Activated CD8-positive, alpha-beta T cell treated with anti-CD3 and anti-CD28 coated beads, Interleukin-2, amount 10 ng/mL, durations not matched to agents 7 days and 5 days (primary cell): Measurements from ENCODE around the gene SLC7A5. TPM values are rescaled to one million over a fixed set of nuclear protein-coding genes. Genes with fewer than 3 reads are reported as not detected.
"Not testable (repeated sequence)": the region's sequence is repeated elsewhere in the genome, so short reads cannot be mapped to it uniquely, and the experiment has no call there.

Source experiments
- ATAC-seq: fragments of 150-1000 bp; cut with Tn5 transposase; one replicate; pipeline ENCODE4 v1.10.0; 2021; ENCODE audit warnings: moderate library complexity
- CTCF ChIA-PET: fragments of 350-600 bp; sonication (Branson Sonifier 250); formaldehyde crosslinking; loops from one replicate; lab custom pipeline; 2021; ENCODE audit warnings: antibody characterized with exemption; lab: Charles Lee
- POLR2A ChIA-PET: fragments of 350-600 bp; sonication (Branson Sonifier 250); formaldehyde crosslinking; loops from one replicate; lab custom pipeline; 2021; ENCODE audit warnings: antibody characterized with exemption; lab: Charles Lee
- DNase-seq: peaks from one replicate; pipeline ENCODE4 v3.0.0-alpha.2; 2020
- H3K27ac Mint-ChIP-seq: one replicate; pipeline ENCODE4 v1.8.0; 2021; ENCODE audit warnings: mild to moderate bottlenecking, mixed read lengths
- H3K27me3 Mint-ChIP-seq: one replicate; pipeline ENCODE4 v1.8.0; 2021; ENCODE audit warnings: low read depth, mixed read lengths
- H3K36me3 Mint-ChIP-seq: one replicate; pipeline ENCODE4 v1.8.0; 2021; ENCODE audit warnings: low read depth, mixed read lengths
- H3K4me1 Mint-ChIP-seq: one replicate; pipeline ENCODE4 v1.8.0; 2021; ENCODE audit warnings: low read depth, mixed read lengths
- H3K4me3 Mint-ChIP-seq: one replicate; pipeline ENCODE4 v1.8.0; 2021; ENCODE audit warnings: mild to moderate bottlenecking, mixed read lengths
- H3K9me3 Mint-ChIP-seq: one replicate; pipeline ENCODE4 v1.8.0; 2022; ENCODE audit warnings: mixed read lengths; ENCODE audit not compliant: insufficient read depth
- total RNA-seq, 2 experiments: library from RNA; stranded (reverse); gene quantifications; one replicate each; pipeline ENCODE4 v1.2.3, GENCODE V29; 2021

The SLC7A5 gene
- total RNA-seq, 2 experiments from 2014 or later: 114 to 118 TPM

DNA sequence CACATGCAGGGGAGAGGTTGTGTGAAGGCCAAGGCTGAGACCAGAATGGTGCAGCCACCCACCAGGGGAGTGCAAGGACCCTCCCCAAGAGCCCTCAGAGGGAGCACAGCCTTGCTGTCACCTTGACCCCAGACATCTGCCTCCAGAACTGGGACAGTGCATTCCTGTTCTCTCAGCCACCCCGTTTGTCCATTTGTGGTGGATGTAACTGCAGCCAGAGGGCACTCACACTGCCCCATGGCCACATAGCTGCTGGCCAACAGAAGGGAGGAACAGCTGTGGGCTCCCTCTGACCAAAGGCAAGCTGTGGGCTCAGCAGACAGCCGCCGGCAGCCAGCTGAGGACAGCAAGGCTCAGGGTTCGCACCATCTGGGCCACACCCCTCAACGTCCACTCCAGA, 53.7 kb downstream of the SLC7A5 start:
- ChIA-PET CTCF (interaction anchor here (1.0 to 1.1 kb wide), 2 partner anchors 10 to 56 kb away, joined by 4 read pairs; no protein-coding TSS in a partner anchor), POLR2A (interaction anchor here (1.1 kb wide), 1 partner anchor 50 kb away, joined by 3 read pairs; the partner anchor contains the start of gene KLHDC4)
- Mint-ChIP-seq H3K27me3 (peaks cover 5% of the 10 kb centered on the region), H3K4me1 (peaks cover 10% of the 10 kb centered on the region), H3K9me3 (peaks cover 10% of the 10 kb centered on the region), H3K27ac (no peak overlapping the region), H3K4me3 (no peak overlapping the region), H3K36me3 (no peaks in the 10 kb centered on the region)
- DNase-seq (no peak), ATAC-seq (no peak)

DNA sequence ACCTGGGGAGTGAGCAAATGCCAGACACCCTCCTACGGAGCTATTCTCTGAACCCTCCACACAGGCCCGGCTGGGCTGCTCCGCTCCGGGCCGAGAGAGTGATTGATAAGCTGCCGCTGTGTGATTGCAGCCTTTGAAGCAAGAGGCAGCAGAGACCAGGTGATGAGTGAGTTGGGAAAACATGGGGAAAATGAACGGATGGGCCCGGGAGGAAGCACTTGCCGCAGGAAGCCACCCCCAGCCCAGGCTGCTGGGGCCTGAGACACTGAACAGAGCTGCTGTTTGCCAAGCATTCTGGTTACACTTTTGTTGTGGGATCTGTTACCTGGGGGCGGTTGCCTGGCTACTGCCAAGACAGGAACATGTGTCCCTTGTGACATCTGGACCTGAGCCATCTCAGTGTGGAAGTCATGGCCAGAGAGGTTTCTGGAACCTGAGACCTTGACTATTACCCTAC, 57.1 kb downstream of the SLC7A5 start:
- peaks cover 30% of the 10 kb centered on the region for H3K4me1 Mint-ChIP-seq
- CTCF ChIA-PET: interaction anchor here (3.9 kb wide), 1 partner anchor 33 kb away, joined by 13 read pairs; no protein-coding TSS in a partner anchor
- no peaks in the 10 kb centered on the region for H3K36me3 Mint-ChIP-seq
- H3K9me3 Mint-ChIP-seq: peaks cover 9% of the 10 kb centered on the region
- DNase-seq: no peak
- POLR2A ChIA-PET: no interaction called here
- no peak for ATAC-seq
- peaks cover 5% of the 10 kb centered on the region for H3K27me3 Mint-ChIP-seq
- no peak overlapping the region for H3K27ac Mint-ChIP-seq
- no peak overlapping the region for H3K4me3 Mint-ChIP-seq

- POLR2A ChIA-PET, H3K9me3 Mint-ChIP-seq, H3K27ac Mint-ChIP-seq, H3K27me3 Mint-ChIP-seq, H3K4me3 Mint-ChIP-seq, ATAC-seq, H3K36me3 Mint-ChIP-seq, DNase-seq: not testable (repeated sequence)
- H3K4me1 Mint-ChIP-seq: peaks cover 34% of the 10 kb centered on the region
- CTCF ChIA-PET: interaction anchor here (3.9 kb wide), 1 partner anchor 32 kb away, joined by 13 read pairs; no protein-coding TSS in a partner anchor
Measured at GRCh38 chr16:87811454-87811853, 57.9 kb downstream of the SLC7A5 start.

DNA sequence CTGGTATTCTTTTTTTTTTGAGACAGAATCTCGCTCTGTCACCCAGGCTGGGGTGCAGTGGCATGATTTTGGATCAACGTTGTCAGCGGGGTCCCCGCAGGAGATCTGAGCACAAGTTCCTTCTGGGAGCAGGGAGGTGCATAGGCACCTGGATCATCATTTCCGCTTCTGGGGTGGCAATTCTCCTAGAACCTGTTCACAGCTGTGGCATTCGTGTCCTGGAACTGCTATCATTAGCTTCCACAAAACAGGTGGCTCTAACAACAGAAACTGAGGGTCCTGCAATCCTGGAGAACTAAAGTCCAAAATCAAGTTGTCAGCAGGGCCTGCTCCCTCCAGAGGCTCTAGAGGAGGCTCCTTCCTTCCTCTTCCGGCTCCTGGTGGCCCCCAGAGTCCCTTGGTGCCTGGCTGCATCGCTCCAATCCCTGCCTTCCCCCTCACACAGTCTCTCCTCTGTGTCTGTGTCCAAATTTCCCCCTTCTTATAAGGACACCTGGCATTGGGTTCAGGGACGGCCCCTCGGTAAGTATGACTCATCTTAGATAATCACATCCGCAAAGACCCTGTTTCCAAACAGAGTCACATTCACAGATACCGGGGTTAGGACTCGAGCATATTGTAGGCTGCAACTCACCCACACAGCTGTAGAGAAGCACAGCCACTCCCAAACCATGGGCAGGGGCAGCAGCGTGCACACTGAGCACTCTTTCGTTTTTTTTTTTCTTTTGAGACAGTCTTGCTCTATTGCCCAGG, 60.0 kb downstream of the SLC7A5 start:
- DNase-seq (peak; percentile 25), ATAC-seq (peak; percentile 12)
- H3K36me3 Mint-ChIP-seq: no peaks in the 10 kb centered on the region
- ChIA-PET CTCF (interaction anchor here (1.0 to 1.1 kb wide), 2 partner anchors 17 to 31 kb away, joined by 3 read pairs; no protein-coding TSS in a partner anchor), POLR2A (no interaction called here)
- H3K27ac Mint-ChIP-seq: peak overlapping the region; percentile 10
- no peak overlapping the region for H3K4me3 Mint-ChIP-seq
- peaks cover 41% of the 10 kb centered on the region for H3K4me1 Mint-ChIP-seq
- H3K9me3 Mint-ChIP-seq: no peaks in the 10 kb centered on the region
- peaks cover 5% of the 10 kb centered on the region for H3K27me3 Mint-ChIP-seq

GRCh38 chr16:87808108-87808507, 61.2 kb downstream of the SLC7A5 start:
- ChIA-PET POLR2A (interaction anchor here (3.7 kb wide), 1 partner anchor 29 kb away, joined by 20 read pairs; no protein-coding TSS in a partner anchor), CTCF (interaction anchor here (1.1 to 3.2 kb wide), 4 partner anchors 28 to 63 kb away, joined by 3 to 47 read pairs (median 12); no protein-coding TSS in a partner anchor)
- no peak overlapping the region for H3K27ac Mint-ChIP-seq
- ATAC-seq (no peak), DNase-seq (no peak)
- peaks cover 5% of the 10 kb centered on the region for H3K27me3 Mint-ChIP-seq
- no peaks in the 10 kb centered on the region for H3K36me3 Mint-ChIP-seq
- H3K4me1 Mint-ChIP-seq: peaks cover 43% of the 10 kb centered on the region
- H3K4me3 Mint-ChIP-seq: no peak overlapping the region
- H3K9me3 Mint-ChIP-seq: no peaks in the 10 kb centered on the region

DNA sequence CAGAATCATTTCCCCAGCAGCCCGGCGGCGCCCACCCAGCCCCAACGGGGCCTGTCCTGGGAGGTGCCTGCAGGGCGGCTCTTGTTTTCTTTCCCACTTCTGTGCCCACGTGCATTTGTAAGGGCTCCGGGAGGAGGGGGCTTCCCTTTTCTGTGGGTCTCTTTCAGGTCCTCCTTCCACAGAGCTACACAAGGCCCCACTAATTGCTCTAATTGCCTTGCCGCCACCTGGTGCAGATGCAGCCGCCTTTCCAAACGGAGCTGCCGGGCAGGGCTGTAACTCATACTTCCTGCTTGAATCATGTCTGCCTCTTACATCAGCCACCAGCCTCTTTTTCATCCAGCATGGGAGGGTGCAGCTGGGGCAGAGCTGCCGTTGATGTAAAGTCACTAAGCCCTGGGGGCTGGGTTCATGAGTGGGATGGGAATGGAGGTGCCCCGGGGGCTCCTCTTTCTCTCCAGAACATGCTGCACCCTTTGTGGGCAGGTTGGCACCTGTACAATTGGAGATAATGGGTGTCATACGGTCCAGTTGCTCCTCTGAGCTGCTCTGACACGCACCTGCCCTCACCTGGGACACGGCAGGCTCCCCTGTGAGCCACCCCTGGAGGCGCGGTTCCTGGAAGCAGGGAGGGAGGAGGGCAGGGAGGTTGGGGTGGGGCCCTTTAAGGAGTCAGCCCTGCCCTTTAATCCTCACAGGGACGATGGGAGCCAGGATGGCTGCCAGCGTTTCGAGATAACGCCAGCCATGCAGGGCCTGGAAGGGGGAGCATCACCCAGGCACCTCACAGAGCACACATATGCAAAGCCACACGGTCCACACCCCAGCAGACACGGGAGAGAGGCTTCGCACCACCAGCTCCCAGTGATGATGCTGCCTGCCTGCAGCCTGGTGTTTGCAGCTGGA, 62.4 kb downstream of the SLC7A5 start:
- Mint-ChIP-seq H3K4me1 (peaks cover 46% of the 10 kb centered on the region), H3K4me3 (peak overlapping the region; percentile 86), H3K9me3 (no peaks in the 10 kb centered on the region), H3K27me3 (peaks cover 5% of the 10 kb centered on the region), H3K27ac (peak overlapping the region; percentile 98), H3K36me3 (no peaks in the 10 kb centered on the region)
- ChIA-PET CTCF (interaction anchor here (0.6 to 3.2 kb wide), 5 partner anchors 20 to 64 kb away, joined by 3 to 47 read pairs (median 12); no protein-coding TSS in a partner anchor), POLR2A (interaction anchor here (0.6 to 3.7 kb wide), 6 partner anchors 14 to 64 kb away, joined by 3 to 20 read pairs (median 3); no protein-coding TSS in a partner anchor)
- peak; percentile 67 for DNase-seq
- ATAC-seq: peak; percentile 83

DNA sequence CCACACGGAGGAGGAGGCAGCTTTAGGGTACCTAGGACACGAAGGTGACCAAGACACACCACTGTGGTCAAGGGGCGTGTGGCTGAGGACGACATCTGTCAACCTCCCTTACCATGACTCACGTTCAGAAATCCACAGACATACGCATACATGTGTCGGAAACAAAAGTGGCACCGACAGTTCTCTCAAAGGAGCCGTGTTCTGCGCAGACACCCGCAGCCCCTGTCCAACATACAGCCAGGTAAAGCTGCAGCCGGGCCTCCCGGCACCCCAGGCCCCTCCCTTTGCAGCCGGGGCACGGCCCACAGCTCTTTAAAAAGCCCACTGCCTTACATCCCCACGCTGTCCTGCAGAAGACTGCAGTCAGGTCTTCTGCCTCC, 63.1 kb downstream of the SLC7A5 start:
- Mint-ChIP-seq H3K4me1 (peaks cover 43% of the 10 kb centered on the region), H3K9me3 (no peaks in the 10 kb centered on the region), H3K36me3 (no peaks in the 10 kb centered on the region), H3K27ac (peak overlapping the region; percentile 98), H3K4me3 (peak overlapping the region; percentile 86), H3K27me3 (peaks cover 2% of the 10 kb centered on the region)
- peak; percentile 44 for DNase-seq
- peak; percentile 57 for ATAC-seq
- ChIA-PET POLR2A (interaction anchor here (0.9 to 3.7 kb wide), 4 partner anchors 14 to 62 kb away, joined by 3 to 20 read pairs (median 4); no protein-coding TSS in a partner anchor), CTCF (interaction anchor here (0.9 to 3.2 kb wide), 5 partner anchors 10 to 65 kb away, joined by 3 to 47 read pairs (median 12); no protein-coding TSS in a partner anchor)

DNA sequence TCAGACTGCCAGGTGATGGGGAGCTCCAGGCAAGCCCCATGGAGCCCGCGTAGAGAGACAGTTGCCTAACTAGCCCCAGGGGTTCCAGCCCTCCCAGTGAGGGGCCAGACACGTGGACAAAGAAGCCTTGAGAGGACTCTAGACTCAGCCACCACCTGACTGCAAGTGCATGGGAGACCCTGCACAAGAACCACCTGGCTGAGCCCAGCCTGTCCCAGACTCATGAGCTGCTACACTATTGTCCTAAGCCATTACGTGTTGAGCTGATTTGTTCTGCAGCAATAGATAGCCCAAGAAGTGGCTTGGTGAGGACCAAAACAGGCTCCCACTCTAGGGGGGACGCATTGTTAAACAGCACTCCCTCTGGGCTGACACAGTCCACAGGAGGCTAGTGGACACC, 65.9 kb downstream of the SLC7A5 start:
- H3K4me1 Mint-ChIP-seq: peaks cover 28% of the 10 kb centered on the region
- no peaks in the 10 kb centered on the region for H3K36me3 Mint-ChIP-seq
- DNase-seq (no peak), ATAC-seq (no peak)
- no peak overlapping the region for H3K4me3 Mint-ChIP-seq
- no peaks in the 10 kb centered on the region for H3K27me3 Mint-ChIP-seq
- ChIA-PET CTCF (interaction anchor here (1.2 to 1.7 kb wide), 2 partner anchors 24 to 68 kb away, joined by 3 to 5 read pairs; no protein-coding TSS in a partner anchor), POLR2A (interaction anchor here (1.0 kb wide), 1 partner anchor 23 kb away, joined by 4 read pairs; no protein-coding TSS in a partner anchor)
- H3K9me3 Mint-ChIP-seq: no peaks in the 10 kb centered on the region
- H3K27ac Mint-ChIP-seq: peak overlapping the region; percentile 60

DNA sequence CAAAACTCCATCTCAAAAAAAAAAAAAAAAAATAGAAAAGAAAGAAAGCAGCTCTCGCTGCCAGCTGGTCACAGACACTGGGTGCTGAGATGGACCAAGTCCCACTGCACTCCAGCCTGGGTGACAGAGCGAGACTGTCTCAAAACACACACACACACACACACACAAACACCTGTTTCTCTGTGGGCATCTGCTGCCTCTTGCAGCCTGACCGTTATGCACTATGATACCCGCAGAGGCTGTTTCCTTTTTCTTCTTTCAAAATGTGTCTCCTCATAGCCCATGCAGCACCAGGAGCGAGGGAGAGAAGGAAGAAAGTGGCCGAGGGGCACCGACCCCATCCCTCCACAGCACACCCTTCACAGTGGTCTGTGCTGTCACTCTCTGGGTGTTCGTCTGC, 66.6 kb downstream of the SLC7A5 start:
- ChIA-PET CTCF (interaction anchor here (1.7 kb wide), 1 partner anchor 24 kb away, joined by 5 read pairs; no protein-coding TSS in a partner anchor), POLR2A (no interaction called here)
- Mint-ChIP-seq H3K9me3 (no peaks in the 10 kb centered on the region), H3K4me3 (no peak overlapping the region), H3K27me3 (no peaks in the 10 kb centered on the region), H3K27ac (no peak overlapping the region), H3K36me3 (no peaks in the 10 kb centered on the region), H3K4me1 (peaks cover 25% of the 10 kb centered on the region)
- DNase-seq (no peak), ATAC-seq (no peak)

DNA sequence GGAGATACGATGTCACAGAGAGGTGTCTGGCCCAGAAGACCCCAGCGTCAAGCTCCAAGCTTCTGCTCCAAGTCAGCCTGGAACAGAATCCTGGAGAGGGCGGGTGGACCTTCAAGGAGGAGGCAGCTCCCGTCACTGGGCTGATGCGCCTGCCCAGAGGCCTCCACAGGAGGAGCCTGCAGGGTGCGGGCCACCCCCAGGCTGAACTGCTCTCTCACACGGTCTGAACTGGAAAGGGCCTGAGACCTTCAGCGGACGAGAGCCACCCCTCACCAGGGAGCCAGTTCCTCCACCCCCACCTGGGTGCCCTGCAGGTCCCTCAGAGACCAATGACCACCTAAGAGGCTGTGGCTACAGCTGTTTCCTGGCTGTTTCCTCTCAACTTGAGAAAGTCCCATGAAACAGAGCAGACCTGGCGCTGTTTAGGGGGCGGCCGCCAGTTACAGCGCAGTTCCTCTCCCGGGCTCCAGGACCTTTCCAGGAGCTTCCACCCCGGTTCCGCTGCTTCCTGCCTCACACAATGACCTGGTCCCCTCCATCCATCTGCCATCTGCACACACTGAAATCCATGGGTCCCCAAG, 67.5 kb downstream of the SLC7A5 start:
- H3K9me3 Mint-ChIP-seq: no peaks in the 10 kb centered on the region
- no peaks in the 10 kb centered on the region for H3K27me3 Mint-ChIP-seq
- ATAC-seq (no peak), DNase-seq (no peak)
- H3K27ac Mint-ChIP-seq: no peak overlapping the region
- peaks cover 16% of the 10 kb centered on the region for H3K4me1 Mint-ChIP-seq
- H3K36me3 Mint-ChIP-seq: no peaks in the 10 kb centered on the region
- ChIA-PET CTCF (no interaction called here), POLR2A (no interaction called here)
- no peak overlapping the region for H3K4me3 Mint-ChIP-seq

- H3K4me3 Mint-ChIP-seq: no peak overlapping the region
- CTCF ChIA-PET: no interaction called here
- POLR2A ChIA-PET: no interaction called here
Measured at GRCh38 chr16:87800497-87800896, 68.8 kb downstream of the SLC7A5 start.

More at GRCh38 chr16:87800497-87800896, 68.8 kb downstream of the SLC7A5 start:
- H3K9me3 Mint-ChIP-seq: no peaks in the 10 kb centered on the region
- H3K27ac Mint-ChIP-seq: no peak overlapping the region
- DNase-seq: no peak
- H3K4me1 Mint-ChIP-seq: peaks cover 5% of the 10 kb centered on the region
- H3K27me3 Mint-ChIP-seq: no peaks in the 10 kb centered on the region
- no peaks in the 10 kb centered on the region for H3K36me3 Mint-ChIP-seq
- ATAC-seq: no peak
